ENCODE measurements around the gene SLU7.

Gene SLU7

GRCh38 chr5:160399402-160400353, 19.2 kb downstream of the SLU7 start, which contains the start of gene FAM200C:
FAM200C (minus strand) TSS chr5:160400054; CDS start chr5:160395490, 4,564 bp downstream.
- peak; percentile 86 for DNase-seq

GRCh38 chr5:160398806-160399205, 20.1 kb downstream of the SLU7 start:
- no peak for DNase-seq

GRCh38 chr5:160397492-160397891, 21.4 kb downstream of the SLU7 start:
- no peak for DNase-seq

GRCh38 chr5:160395111-160395510, 23.8 kb downstream of the SLU7 start:
- DNase-seq = no peak

GRCh38 chr5:160390787-160391696, 27.8 kb downstream of the SLU7 start:
- no peak for DNase-seq

- no peak for DNase-seq
Measured at GRCh38 chr5:160387445-160387844, 31.4 kb downstream of the SLU7 start.

- no peak for DNase-seq
Measured at GRCh38 chr5:160385496-160385895, 33.4 kb downstream of the SLU7 start.

GRCh38 chr5:160384681-160385080, 34.2 kb downstream of the SLU7 start:
- DNase-seq = no peak

- peak; percentile 15 for DNase-seq
Measured at GRCh38 chr5:160382346-160382745, 36.5 kb downstream of the SLU7 start.

GRCh38 chr5:160380041-160380440, 38.8 kb downstream of the SLU7 start:
- no peak for DNase-seq

GRCh38 chr5:160379511-160379910, 39.4 kb downstream of the SLU7 start:
- DNase-seq = no peak

- DNase-seq = no peak
Measured at GRCh38 chr5:160378330-160378729, 40.6 kb downstream of the SLU7 start.

GRCh38 chr5:160377651-160378050, 41.2 kb downstream of the SLU7 start:
- DNase-seq = no peak

GRCh38 chr5:160376416-160376815, 42.5 kb downstream of the SLU7 start:
- DNase-seq = no peak

- no peak for DNase-seq
Measured at GRCh38 chr5:160375701-160376100, 43.2 kb downstream of the SLU7 start.

GRCh38 chr5:160375166-160375565, 43.7 kb downstream of the SLU7 start:
- no peak for DNase-seq

- DNase-seq = no peak
Measured at GRCh38 chr5:160371294-160371693, 47.6 kb downstream of the SLU7 start.

- DNase-seq = no peak
Measured at GRCh38 chr5:160370713-160371034, 48.2 kb downstream of the SLU7 start.

- DNase-seq = no peak
Measured at GRCh38 chr5:160369990-160370712, 48.7 kb downstream of the SLU7 start, which contains the start of gene C1QTNF2. C1QTNF2 (minus strand) TSS chr5:160370626; CDS start chr5:160355011, 15,615 bp downstream.

GRCh38 chr5:160367885-160368284, 51.0 kb downstream of the SLU7 start:
- no peak for DNase-seq

GRCh38 chr5:160367261-160367660, 51.6 kb downstream of the SLU7 start:
- DNase-seq = no peak

- DNase-seq = no peak
Measured at GRCh38 chr5:160366230-160366629, 52.7 kb downstream of the SLU7 start.
